Measurements from ENCODE around the gene IQSEC1.
A peak's percentile ranks its signal among the peaks of the same experiment; 100 is the strongest.

Gene IQSEC1

GRCh38 chr3:12954180-12954579 lies 119.0 kb downstream of the IQSEC1 start:
- no peak for DNase-seq (ENCODE audit: low read depth)

GRCh38 chr3:12953201-12953995 lies 119.8 kb downstream of the IQSEC1 start:
- no peak for DNase-seq (ENCODE audit: low read depth)

DNA sequence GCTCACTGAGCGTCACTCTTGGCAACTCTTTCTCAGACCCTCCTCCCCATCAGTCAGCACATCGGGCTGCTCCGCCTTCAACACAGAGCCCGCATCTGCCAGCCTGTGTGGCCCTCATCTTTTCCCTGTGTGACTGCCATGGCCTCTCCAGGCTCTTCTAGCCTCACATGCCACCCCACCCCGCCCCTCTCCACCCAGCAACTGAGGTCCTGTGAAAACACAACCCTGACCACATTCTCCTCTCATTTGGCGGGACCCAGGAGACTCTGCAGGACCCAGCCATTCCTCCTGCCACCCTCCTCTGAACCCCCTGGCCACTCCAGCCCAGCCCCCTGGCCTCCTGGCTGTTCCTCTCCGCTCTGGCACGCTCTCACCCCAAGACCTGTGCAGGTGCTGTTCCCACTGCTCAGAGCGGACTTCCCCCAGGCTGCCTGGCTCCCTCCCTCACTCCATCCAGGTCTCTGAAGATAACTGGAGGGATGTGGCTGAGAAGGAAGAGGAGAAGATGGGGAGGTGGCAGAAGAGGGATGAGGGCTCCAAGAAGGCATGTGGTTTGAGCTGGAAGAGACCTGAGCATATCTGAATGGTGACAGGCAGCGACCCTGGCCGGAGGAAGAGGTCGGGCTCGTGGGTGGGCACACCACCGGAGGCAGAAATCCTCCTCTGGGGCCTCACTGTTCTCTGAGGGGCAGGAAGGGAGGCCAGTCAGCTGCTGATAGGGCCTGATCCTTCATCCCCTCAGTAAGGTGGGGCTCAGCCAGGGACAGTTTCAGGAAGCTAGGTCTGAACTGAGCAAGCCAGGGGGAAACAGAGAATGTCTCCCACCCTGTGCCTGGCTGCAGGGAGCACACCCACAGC lies 120.7 kb downstream of the IQSEC1 start:
- DNase-seq (ENCODE audit: low read depth) = no peak

- DNase-seq (ENCODE audit: low read depth) = no peak
Measured at GRCh38 chr3:12948891-12949711, 124.1 kb downstream of the IQSEC1 start.

DNA sequence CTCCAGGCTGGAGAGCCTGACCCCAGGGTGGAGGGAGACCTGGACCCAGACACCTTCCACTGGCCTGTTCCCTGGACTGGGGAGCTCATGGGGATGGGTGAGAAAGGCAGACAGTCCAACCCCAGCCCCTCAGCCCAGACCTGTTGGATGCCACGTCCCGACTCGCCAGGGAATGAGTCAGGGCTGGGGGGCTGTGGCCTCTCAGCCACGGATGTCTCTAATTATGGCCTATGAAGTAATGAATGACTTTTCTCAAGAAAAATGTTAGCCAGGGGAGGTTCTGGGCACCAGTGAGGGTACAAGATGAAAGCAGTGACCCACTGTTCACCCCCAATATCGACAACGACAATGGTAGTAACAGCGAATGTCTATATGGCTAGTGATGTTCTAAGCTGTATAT lies 124.9 kb downstream of the IQSEC1 start:
- no peak for DNase-seq (ENCODE audit: low read depth)

- peak; percentile 23 for DNase-seq (ENCODE audit: low read depth)
Measured at GRCh38 chr3:12947504-12948369, 125.5 kb downstream of the IQSEC1 start.

DNA sequence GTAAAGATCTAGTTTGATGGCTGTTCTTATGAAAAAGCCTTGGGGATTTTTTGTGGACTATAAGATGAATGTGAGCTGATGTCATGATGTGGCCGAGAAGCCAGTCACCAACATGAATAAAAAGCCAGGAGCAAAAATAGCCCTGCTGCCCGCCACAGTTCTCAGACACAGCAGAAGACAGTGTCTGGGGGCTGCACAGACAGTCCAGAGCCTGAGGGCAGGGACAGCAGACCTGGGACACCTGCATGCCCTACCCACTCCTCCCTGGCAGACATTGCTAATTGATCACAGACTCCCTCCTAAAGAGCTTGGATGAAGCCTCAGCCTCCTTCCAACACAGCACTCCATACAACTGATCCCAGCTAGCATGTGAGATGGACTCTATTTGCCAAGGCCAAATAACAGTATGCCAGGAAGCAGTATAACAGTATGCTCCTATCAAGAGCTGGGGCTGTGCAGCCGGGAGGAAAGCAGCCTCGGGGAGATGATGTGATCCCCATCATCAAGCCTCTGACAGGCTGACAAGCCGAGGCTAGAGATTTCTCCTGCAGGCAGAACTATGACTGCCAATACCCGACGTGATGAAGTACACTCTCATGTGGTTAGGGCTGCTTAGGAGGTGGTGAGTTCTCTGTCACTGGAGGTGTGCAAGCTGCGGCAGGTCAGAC lies 126.4 kb downstream of the IQSEC1 start:
- no peak for DNase-seq (ENCODE audit: low read depth)

DNA sequence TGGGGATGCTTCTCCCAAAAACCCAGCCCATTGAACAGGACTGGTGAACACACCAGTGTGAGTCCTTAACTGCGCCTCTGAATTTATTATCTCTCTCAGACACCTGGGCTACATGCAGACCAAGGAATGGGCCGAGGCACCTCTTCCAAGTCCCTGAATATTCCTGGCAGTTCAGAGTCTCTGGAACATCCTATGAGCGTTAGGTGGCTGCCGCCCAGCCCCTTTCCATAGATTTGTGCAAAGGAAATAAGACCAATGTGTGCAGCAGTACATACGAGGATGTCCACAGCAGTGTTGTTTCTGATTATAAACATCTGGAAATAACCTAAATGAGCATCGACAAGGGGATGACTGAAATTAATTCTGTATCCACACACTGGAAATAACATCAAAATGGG lies 127.0 kb downstream of the IQSEC1 start:
- no peak for DNase-seq (ENCODE audit: low read depth)

DNA sequence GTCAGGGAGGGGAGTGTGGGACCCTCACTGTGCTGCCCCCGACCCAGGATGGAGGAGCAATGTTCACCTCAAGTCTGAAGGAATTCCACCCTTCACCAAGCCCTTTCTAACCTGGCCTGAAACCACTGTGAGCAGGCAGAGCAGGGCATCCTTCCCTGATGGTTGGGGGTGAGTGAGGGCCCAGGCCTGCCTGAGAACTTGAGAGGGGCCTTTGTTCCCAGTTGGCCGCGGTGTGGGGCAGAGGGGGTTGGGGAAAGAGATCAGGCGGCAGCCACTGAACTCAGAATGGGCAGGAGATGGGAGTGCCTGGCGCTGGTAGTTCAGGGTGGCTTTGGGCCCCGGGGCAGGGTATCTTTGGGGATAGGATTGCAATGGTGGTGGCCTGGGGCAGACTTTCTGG lies 128.4 kb downstream of the IQSEC1 start:
- no peak for DNase-seq (ENCODE audit: low read depth)

GRCh38 chr3:12944413-12944812 lies 128.8 kb downstream of the IQSEC1 start:
- DNase-seq (ENCODE audit: low read depth) = no peak

- DNase-seq (ENCODE audit: low read depth) = no peak
Measured at GRCh38 chr3:12943124-12944021, 129.9 kb downstream of the IQSEC1 start.

DNA sequence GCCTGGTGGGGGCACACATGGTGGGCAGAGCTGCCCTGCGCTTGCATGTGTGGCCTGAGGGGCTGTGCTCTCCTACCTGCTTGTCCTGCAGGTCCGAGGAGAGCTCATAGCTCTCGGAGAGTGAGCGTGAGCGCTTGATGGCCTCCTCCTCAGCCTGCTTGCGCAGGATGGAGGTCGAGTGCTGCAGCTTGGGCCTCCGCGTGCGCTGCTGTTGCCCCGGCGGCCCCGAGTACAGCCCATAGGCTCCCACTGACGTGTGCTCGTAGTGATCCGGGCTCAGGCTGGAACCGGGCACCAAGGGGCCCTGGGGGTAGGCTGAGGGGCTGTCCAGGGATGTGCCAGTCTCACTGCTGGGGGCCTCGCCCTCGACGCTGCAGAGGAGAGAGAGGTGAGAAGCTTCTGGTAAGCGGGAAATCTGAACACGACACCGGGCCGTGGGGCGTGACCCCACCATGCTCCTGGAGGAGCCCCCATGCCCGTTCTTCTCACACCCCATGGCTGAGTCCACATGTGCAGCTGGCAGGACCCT lies 131.7 kb downstream of the IQSEC1 start:
- no peak for DNase-seq (ENCODE audit: low read depth)

GRCh38 chr3:12940854-12941253 lies 132.4 kb downstream of the IQSEC1 start:
- no peak for DNase-seq (ENCODE audit: low read depth)

GRCh38 chr3:12939137-12939536 lies 134.1 kb downstream of the IQSEC1 start:
- no peak for DNase-seq (ENCODE audit: low read depth)

GRCh38 chr3:12938258-12938711 lies 134.9 kb downstream of the IQSEC1 start:
- no peak for DNase-seq (ENCODE audit: low read depth)

DNA sequence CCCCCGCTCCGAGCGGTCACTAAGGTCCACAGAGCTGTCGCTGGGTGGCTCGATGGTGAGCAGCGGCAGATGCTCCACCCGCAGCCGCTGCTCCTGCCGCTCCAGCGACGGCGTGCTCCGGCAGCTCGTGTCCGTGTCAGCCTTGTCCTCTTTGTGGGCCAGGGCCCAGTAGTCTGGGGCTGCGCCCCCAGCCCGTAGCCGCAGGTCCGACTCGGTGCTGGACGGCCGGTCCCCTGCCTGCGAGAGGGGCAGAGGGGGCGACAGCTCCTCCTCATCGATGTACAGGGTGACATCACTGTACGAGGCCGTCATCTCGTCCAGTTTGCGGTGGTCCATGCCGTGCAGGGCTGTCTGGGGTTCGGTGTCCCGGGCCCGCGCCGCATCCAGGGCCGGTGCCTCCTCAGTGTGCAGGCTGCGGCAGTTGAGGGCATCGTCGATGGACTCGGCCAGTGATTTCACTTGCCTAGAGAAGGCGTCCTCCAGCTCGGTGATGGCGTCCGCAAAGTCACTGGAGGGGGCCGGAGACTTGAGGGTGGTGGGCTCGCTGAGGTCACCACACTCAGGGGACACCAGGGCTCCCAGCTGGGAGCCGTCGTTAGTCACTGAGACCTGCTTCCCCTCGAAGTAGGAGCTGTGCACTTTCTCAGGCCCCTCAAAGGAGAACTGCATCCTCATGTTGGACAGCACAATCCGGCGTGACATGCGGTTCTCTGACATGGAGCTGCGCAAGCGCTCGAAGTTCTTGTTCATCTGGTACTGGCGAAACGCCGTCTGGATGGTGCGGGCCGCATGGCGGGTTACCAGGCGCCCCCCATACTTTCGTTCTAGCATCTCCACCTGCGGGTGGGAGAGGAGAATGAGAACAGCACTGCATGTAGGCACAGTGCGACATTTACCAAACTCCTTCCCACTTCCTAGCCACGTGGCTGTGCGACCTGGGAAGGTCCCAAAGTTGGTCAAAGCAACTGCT lies 137.1 kb downstream of the IQSEC1 start:
- DNase-seq (ENCODE audit: low read depth) = no peak

- DNase-seq (ENCODE audit: low read depth) = no peak
Measured at GRCh38 chr3:12935023-12935860, 138.0 kb downstream of the IQSEC1 start.
